Smooth muscle cell (in vitro differentiated cells): Measurements from ENCODE around the gene WDFY3. TPM values are rescaled to one million over a fixed set of nuclear protein-coding genes. Genes with fewer than 3 reads are reported as not detected.
"Not testable (repeated sequence)": the region's sequence is repeated elsewhere in the genome, so short reads cannot be mapped to it uniquely, and the experiment has no call there.

ENCODE experiments used
- DNase-seq: peaks from one replicate; lab custom pipeline; 2025; ENCODE audit not compliant: unreplicated experiment; lab: John Stamatoyannopoulos, UW
- H2AFZ ChIP-seq: fragments of 200-600 bp; sonication (generic); 2 replicates; pipeline ENCODE4 v1.6.0; 2016; ENCODE audit warnings: antibody characterized with exemption, low read depth, mild to moderate bottlenecking
- H3F3A ChIP-seq: fragments of 200-600 bp; sonication (generic); 2 replicates; pipeline ENCODE4 v1.6.0; 2017; ENCODE audit warnings: antibody characterized with exemption, low read depth
- H3K27ac ChIP-seq: fragments of 200-600 bp; sonication (generic); 2 replicates; pipeline ENCODE4 v1.5.1; 2016; ENCODE audit warnings: low read depth, mild to moderate bottlenecking
- H3K27me3 ChIP-seq: fragments of 200-600 bp; sonication (generic); 2 replicates; pipeline ENCODE4 v1.6.1; 2016; ENCODE audit warnings: low read depth, mild to moderate bottlenecking
- H3K36me3 ChIP-seq: fragments of 200-600 bp; sonication (generic); 2 replicates; pipeline ENCODE4 v1.5.1; 2016; ENCODE audit warnings: low read depth
- H3K4me1 ChIP-seq: fragments of 200-600 bp; sonication (generic); 2 replicates; pipeline ENCODE4 v1.5.1; 2016; ENCODE audit warnings: low read depth
- H3K4me2 ChIP-seq: fragments of 200-600 bp; sonication (generic); 2 replicates; pipeline ENCODE4 v1.6.0; 2016; ENCODE audit warnings: mild to moderate bottlenecking
- H3K4me3 ChIP-seq: fragments of 200-600 bp; sonication (generic); 2 replicates; pipeline ENCODE4 v1.5.1; 2016; ENCODE audit warnings: mild to moderate bottlenecking
- H3K79me2 ChIP-seq: fragments of 200-600 bp; sonication (generic); 2 replicates; pipeline ENCODE4 v1.6.0; 2016; ENCODE audit warnings: low read depth, mild to moderate bottlenecking
- H3K9ac ChIP-seq: fragments of 200-600 bp; sonication (generic); 2 replicates; pipeline ENCODE4 v1.6.0; 2016; ENCODE audit warnings: low read depth
- H3K9me3 ChIP-seq: fragments of 200-600 bp; sonication (generic); replicated peaks from 2 replicates; pipeline ENCODE4 v1.5.1; 2016; ENCODE audit warnings: low read depth
- H4K20me1 ChIP-seq: fragments of 200-600 bp; sonication (generic); 2 replicates; pipeline ENCODE4 v1.6.0; 2016; ENCODE audit warnings: low read depth
- WGBS: methylation state at CpG from one replicate; pipeline ENCODE4 v1.1.7; 2016; ENCODE audit warnings: low lambda C conversion rate; 5-methylcytosine and 5-hydroxymethylcytosine counted together
- polyA plus RNA-seq: library from polyadenylated mRNA; unstranded; fragments of >200 nt; fragmentation: Nextera tagmentation; extraction: Ambion mirVana; gene quantifications from 2 replicates; pipeline ENCODE4 v1.2.1, GENCODE V29; 2016
- total RNA-seq: library from RNA; depleted of rRNA; stranded (reverse); fragments of >200 nt; gene quantifications from 2 replicates; pipeline ENCODE4 v1.2.3, GENCODE V29; 2014
- TF ChIP-seq, protein P1 (sequence below): fragments of 200-600 bp; sonication (generic); IDR thresholded peaks from 2 replicates; pipeline ENCODE4 v1.5.1; 2017; ENCODE audit warnings: borderline replicate concordance, mild to moderate bottlenecking, antibody characterized with exemption; ENCODE audit not compliant: insufficient read depth, poor library complexity, severe bottlenecking

The WDFY3 gene
- total and polyA plus RNA-seq, 2 experiments from 2014 or later, result 4.0 to 63.9 TPM

DNA sequence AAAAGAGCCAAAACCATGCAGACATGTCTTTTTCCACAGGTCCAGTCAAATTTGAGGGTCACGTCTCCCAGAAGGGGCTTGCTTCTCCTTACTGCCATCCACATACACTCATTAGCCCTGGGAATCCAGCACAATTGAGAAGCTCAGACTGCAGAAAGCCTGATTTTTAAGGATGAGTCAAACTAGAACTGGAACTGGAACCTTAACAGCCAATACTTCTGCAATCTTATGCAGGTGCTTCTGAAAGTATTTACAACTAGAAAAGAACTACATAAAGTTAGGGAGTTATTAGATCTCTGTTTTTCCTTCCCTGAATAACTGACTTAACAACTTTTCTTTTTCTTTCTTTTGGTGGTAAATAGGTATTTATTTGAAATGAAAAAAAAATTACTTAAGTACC, 297.3 kb downstream of the WDFY3 start:
- Histone ChIP-seq H3K36me3 (peaks cover 15% of the 10 kb centered on the region), H4K20me1 (no peaks in the 10 kb centered on the region), H3K27ac (no peak overlapping the region), H3K4me3 (no peak overlapping the region), H3K27me3 (no peaks in the 10 kb centered on the region), H3K79me2 (no peaks in the 10 kb centered on the region), H3K4me1 (no peaks in the 10 kb centered on the region), H2AFZ (no peak overlapping the region), H3F3A (no peaks in the 10 kb centered on the region), H3K9me3 (no peaks in the 10 kb centered on the region), H3K9ac (no peak overlapping the region), H3K4me2 (no peak overlapping the region)
- DNase-seq, result no peak
- 100% methylated on average over 1 of the region's 1 CpG for WGBS
- TF ChIP-seq, protein P1, sequence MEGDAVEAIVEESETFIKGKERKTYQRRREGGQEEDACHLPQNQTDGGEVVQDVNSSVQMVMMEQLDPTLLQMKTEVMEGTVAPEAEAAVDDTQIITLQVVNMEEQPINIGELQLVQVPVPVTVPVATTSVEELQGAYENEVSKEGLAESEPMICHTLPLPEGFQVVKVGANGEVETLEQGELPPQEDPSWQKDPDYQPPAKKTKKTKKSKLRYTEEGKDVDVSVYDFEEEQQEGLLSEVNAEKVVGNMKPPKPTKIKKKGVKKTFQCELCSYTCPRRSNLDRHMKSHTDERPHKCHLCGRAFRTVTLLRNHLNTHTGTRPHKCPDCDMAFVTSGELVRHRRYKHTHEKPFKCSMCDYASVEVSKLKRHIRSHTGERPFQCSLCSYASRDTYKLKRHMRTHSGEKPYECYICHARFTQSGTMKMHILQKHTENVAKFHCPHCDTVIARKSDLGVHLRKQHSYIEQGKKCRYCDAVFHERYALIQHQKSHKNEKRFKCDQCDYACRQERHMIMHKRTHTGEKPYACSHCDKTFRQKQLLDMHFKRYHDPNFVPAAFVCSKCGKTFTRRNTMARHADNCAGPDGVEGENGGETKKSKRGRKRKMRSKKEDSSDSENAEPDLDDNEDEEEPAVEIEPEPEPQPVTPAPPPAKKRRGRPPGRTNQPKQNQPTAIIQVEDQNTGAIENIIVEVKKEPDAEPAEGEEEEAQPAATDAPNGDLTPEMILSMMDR, result no peak

DNA sequence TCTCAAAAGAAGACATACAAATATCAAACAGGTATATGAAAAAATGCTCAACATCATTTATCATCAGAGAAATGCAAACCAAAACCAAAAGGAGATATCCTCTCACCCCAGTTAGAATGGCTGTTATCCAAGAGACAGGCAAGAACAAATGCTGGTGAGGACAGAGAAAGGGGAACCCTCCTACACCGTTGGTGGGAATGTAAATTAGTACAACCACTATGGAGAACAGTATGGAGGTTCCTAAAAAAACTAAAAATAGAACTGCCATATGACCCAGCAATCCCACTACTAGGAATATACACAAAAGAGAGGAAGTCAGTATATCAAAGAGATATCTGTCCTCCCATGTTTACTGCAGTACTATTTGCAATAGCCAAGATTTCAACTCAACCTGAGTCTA, 300.1 kb downstream of the WDFY3 start:
- Histone ChIP-seq H3K9me3 (no peaks in the 10 kb centered on the region), H4K20me1 (no peaks in the 10 kb centered on the region), H3F3A (no peaks in the 10 kb centered on the region), H3K4me3 (no peak overlapping the region), H2AFZ (no peak overlapping the region), H3K27ac (no peak overlapping the region), H3K4me2 (no peak overlapping the region), H3K9ac (no peak overlapping the region), H3K4me1 (no peaks in the 10 kb centered on the region), H3K27me3 (no peaks in the 10 kb centered on the region), H3K36me3 (peaks cover 9% of the 10 kb centered on the region), H3K79me2 (no peaks in the 10 kb centered on the region)
- DNase-seq, result no peak
- TF ChIP-seq, protein P1, result no peak
- WGBS, result 90% methylated on average over 1 of the region's 1 CpG

DNA sequence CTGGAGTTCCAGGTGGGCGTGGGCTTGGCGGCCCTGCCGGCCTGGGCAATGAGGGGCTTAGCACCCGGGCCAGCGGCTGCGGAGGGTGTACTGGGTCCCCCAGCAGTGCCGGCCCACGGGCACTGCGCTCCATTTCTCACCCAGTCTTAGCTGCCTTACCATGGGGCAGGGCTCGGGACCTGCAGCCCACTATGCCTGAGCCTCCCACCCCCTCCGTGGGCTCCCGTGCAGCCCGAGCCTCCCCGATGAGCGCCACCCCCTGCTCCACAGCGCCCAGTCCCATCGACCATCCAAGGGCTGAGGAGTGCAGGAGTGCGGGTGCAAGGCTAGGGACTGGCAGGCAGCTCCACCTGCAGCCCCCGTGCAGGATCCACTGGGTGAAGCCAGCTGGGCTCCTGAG, 301.7 kb downstream of the WDFY3 start:
- DNase-seq, H3K4me3 ChIP-seq, H3K79me2 ChIP-seq, H4K20me1 ChIP-seq, H3K4me2 ChIP-seq, H2AFZ ChIP-seq, H3K9ac ChIP-seq, H3K4me1 ChIP-seq, H3K36me3 ChIP-seq, H3F3A ChIP-seq, H3K27me3 ChIP-seq, H3K27ac ChIP-seq, H3K9me3 ChIP-seq: not testable (repeated sequence)
- WGBS, result 100% methylated on average over 14 of the region's 19 CpGs

DNA sequence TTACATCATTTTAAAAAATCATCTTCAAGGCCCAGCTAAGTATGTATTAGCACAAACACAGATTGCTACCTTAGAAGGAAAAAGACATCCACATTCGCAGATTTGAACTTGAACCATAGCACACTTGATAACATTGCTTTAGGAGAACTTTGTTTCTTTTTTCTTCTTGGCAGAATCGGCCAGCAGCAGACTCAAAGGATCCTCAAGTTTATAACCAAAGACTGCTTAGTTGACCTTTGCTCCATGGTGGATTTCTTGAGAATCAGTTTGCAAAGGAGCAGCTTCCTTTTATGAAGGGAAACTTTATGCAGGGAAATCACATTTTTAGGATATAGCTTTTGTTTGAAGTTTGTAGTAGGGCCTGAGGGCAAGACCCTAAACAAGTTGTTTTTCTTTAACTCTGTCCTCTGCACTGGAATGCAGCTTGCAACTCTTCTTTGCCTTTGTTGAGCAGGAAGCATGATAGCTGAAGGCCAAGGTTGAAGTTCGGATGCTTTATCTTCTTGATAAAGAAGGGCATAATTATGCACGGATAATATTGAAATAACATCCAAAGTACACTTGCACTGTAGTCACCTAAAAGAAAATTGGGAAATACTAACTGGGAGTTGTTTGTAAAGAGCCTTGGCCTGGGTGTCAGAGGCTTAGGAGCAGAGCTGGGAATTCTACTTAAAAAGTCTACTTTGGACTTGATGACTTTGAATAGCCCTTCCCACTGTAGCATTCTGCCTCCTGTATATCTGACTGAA, 305.1 kb downstream of the WDFY3 start:
- Histone ChIP-seq H3K4me1 (no peaks in the 10 kb centered on the region), H3K27me3 (no peaks in the 10 kb centered on the region), H4K20me1 (no peaks in the 10 kb centered on the region), H3K79me2 (no peaks in the 10 kb centered on the region), H3K4me3 (no peak overlapping the region), H2AFZ (no peak overlapping the region), H3K27ac (no peak overlapping the region), H3F3A (no peaks in the 10 kb centered on the region), H3K36me3 (no peaks in the 10 kb centered on the region), H3K9ac (no peak overlapping the region), H3K4me2 (no peak overlapping the region), H3K9me3 (no peaks in the 10 kb centered on the region)
- TF ChIP-seq, protein P1, result no peak
- 92% methylated on average over 4 of the region's 4 CpGs for WGBS
- DNase-seq, result no peak
